Transverse colon (tissue), 4 donors: Measurements from ENCODE around the gene ALDOB. TPM values are rescaled to one million over a fixed set of nuclear protein-coding genes. Genes with fewer than 3 reads are reported as not detected.
A peak's percentile ranks its signal among the peaks of the same experiment; 100 is the strongest.

Source experiments
- DNase-seq: peaks from one replicate; pipeline ENCODE4 v3.0.0-alpha.2; 2019
- H3K27ac ChIP-seq, 4 donors: fragments of 200-600 bp; sonication (generic); 2 replicates each; pipeline ENCODE4 v1.5.1; 2016 to 2018; ENCODE audit warnings: inconsistent platforms in 4 of 4
- H3K27me3 ChIP-seq: fragments of 200-600 bp; sonication (generic); 2 replicates; pipeline ENCODE4 v1.5.1; 2017; ENCODE audit warnings: inconsistent platforms
- H3K36me3 ChIP-seq, 4 donors: fragments of 200-600 bp; sonication (generic); 2 replicates each; pipeline ENCODE4 v1.5.1; 2017 to 2019; ENCODE audit warnings: inconsistent platforms in 4 of 4
- H3K4me1 ChIP-seq, 4 donors: fragments of 200-600 bp; sonication (generic); 2 replicates each; pipeline ENCODE4 v1.5.1; 2017 to 2020; ENCODE audit warnings: inconsistent platforms in 4 of 4
- H3K4me3 ChIP-seq, 4 donors: fragments of 200-600 bp; sonication (generic); 1 replicate in 1 of 4; 2 replicates in 3 of 4; pipeline versions ENCODE4 v1.5.1 to v1.6.1; 2017 to 2019; ENCODE audit warnings: inconsistent platforms in 4 of 4
- H3K9me3 ChIP-seq, 2 donors: fragments of 200-600 bp; sonication (generic); 2 replicates each; pipeline ENCODE4 v1.5.1; 2017 to 2019; ENCODE audit warnings: inconsistent platforms in 2 of 2
- EP300 ChIP-seq: sonication (generic); formaldehyde crosslinking; IDR thresholded peaks from one replicate; pipeline ENCODE4 v1.6.1; 2017; ENCODE audit warnings: antibody characterized with exemption, low read depth
- POLR2A ChIP-seq: fragments of 450-650 bp; IDR thresholded peaks from one replicate; pipeline ENCODE4 v1.6.1; 2016; ENCODE audit warnings: antibody characterized with exemption, mild to moderate bottlenecking, moderate library complexity
- POLR2AphosphoS5 ChIP-seq, 3 donors: sonication (generic); formaldehyde crosslinking; IDR thresholded peaks; one replicate each; pipeline ENCODE4 v1.6.1; 2016; ENCODE audit warnings: antibody characterized with exemption in 3 of 3
- WGBS, 2 donors: methylation state at CpG; one replicate each; pipeline ENCODE4 v1.1.5; 2018; ENCODE audit warnings: low coverage in 1 of 2; 5-methylcytosine and 5-hydroxymethylcytosine counted together
- in situ Hi-C, 4 donors: fragments of 200-750 bp; cut with MboI; loops; one replicate each; pipeline versions ENCODE4 v1.15.0 to v1.15.1; 2017; ENCODE audit warnings: low sequenced_read_pairs in 3 of 4, low pct_ligation_motif_present in 1 of 4, low pct_unique_long_range_greater_than_20kb in 1 of 4
- intact Hi-C: fragments of 100-400 bp; cut with DNase I; formaldehyde crosslinking; loops from one replicate; pipeline ENCODE4 v1.15.1; 2023; ENCODE audit warnings: low total_unique reads
- total RNA-seq, 4 donors: library from RNA; depleted of rRNA; stranded (reverse); fragments of >200 nt; gene quantifications; one replicate each; pipeline ENCODE4 v1.1.0, GENCODE V29; 2016
- TF ChIP-seq, protein P1 (sequence below), 5 experiments: fragments of 200-600 bp in 3 of 5; fragments of 450-650 bp in 2 of 5; sonication (generic) in 3 of 5; IDR thresholded peaks; 1 replicate in 2 of 5; 2 replicates in 3 of 5; pipeline ENCODE4 v1.5.1; 2016 to 2017; ENCODE audit warnings: antibody characterized with exemption in 5 of 5, inconsistent platforms in 3 of 5, mild to moderate bottlenecking in 2 of 5, moderate library complexity in 1 of 5

The ALDOB gene
- total RNA-seq, 4 donors from 2014 or later = 1.9 to 55.0 (median 20.1) TPM; not detected in 1

DNA sequence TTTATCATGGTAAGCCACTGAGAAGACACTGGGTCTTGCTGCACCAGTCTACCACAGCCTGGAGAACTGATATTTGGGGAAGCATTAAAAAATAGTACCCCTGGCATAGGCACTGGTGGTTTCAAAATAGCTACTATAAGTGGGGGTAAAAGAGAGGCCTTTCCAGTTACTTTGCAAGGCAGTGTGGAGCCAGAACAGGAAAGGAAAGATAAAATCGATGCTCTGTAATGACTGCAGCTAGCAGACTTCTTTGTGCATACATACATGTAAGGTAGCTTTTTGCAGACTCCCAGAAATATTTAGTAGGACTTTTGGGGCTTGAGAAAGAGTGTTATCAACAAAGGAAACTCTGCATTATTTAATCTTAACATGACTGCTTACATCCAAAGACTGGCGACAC lies 31.3 kb upstream of the ALDOB start:
- WGBS, 2 donors = 93 to 95% methylated on average over 2 of the region's 2 CpGs
- in situ Hi-C loops = loop anchor here in 2 of 4 donors (5.0 kb wide), 2 partner anchors 55 to 60 kb away; no protein-coding TSS in a partner anchor
- no peaks in the 10 kb centered on the region for H3K27me3 ChIP-seq
- DNase-seq = no peak
- TF ChIP-seq POLR2A = no peak
- TF ChIP-seq EP300 = no peak
- TF ChIP-seq, protein P1, sequence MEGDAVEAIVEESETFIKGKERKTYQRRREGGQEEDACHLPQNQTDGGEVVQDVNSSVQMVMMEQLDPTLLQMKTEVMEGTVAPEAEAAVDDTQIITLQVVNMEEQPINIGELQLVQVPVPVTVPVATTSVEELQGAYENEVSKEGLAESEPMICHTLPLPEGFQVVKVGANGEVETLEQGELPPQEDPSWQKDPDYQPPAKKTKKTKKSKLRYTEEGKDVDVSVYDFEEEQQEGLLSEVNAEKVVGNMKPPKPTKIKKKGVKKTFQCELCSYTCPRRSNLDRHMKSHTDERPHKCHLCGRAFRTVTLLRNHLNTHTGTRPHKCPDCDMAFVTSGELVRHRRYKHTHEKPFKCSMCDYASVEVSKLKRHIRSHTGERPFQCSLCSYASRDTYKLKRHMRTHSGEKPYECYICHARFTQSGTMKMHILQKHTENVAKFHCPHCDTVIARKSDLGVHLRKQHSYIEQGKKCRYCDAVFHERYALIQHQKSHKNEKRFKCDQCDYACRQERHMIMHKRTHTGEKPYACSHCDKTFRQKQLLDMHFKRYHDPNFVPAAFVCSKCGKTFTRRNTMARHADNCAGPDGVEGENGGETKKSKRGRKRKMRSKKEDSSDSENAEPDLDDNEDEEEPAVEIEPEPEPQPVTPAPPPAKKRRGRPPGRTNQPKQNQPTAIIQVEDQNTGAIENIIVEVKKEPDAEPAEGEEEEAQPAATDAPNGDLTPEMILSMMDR (IDR thresholded peaks at IDR 0.05) = no peak
- TF ChIP-seq POLR2AphosphoS5 (IDR thresholded peaks at IDR 0.05) = no peak
- H3K9me3 ChIP-seq = no peaks in the 10 kb centered on the region
- H3K4me1 ChIP-seq = peaks cover 0 to 11% (median 2%) of the 10 kb centered on the region in 4 donors
- H3K27ac ChIP-seq = no peak overlapping the region
- no peaks in the 10 kb centered on the region for H3K36me3 ChIP-seq
- intact Hi-C loops = no loop called here
- no peak overlapping the region for H3K4me3 ChIP-seq

DNA sequence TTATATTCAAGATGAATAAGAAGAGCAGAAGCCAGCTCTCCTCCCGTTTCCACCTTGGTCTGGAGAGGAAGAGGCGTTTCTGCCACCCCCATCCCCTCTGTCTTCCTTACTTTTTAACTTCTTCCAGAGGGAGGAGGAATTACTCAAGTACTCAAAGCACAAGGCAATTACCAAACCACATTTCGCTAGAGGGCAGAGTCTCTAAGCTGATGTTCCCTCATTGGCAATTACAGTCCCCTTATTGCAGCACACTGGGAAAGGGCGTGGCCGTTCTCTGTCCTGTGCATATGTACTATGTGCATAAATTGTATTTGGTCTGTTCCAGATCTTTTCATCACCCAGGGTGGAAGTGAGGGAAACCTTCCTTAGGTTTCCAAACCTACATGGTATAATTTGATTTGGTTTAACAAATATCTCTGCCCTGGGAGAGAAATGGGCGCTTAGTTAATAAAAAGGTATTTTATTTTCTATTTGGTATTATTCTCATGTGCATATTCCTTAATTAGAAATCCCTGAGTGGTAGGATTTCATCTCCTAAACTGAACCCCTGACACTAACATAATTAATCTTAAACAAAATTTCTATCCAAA lies 29.8 kb upstream of the ALDOB start:
- in situ Hi-C loops (loop anchor here in 2 of 4 donors (5.0 kb wide), 2 partner anchors 57 to 62 kb away; no protein-coding TSS in a partner anchor), intact Hi-C loops (no loop called here)
- Histone ChIP-seq H3K27ac (no peak overlapping the region), H3K36me3 (no peaks in the 10 kb centered on the region), H3K27me3 (no peaks in the 10 kb centered on the region), H3K9me3 (no peaks in the 10 kb centered on the region), H3K4me1 (peaks cover 0 to 11% (median 2%) of the 10 kb centered on the region in 4 donors), H3K4me3 (no peak overlapping the region)
- peak; percentile 84 for DNase-seq
- WGBS, 2 donors = 12 to 22% methylated on average over 3 to 6 of the region's 6 CpGs
- TF ChIP-seq POLR2AphosphoS5 (IDR thresholded peaks at IDR 0.05) (peak in 1 of 3 donors; percentile 14), EP300 (no peak), POLR2A (no peak)
- TF ChIP-seq, protein P1 (IDR thresholded peaks at IDR 0.05) = peak; percentile 13 to 71 (median 42)

DNA sequence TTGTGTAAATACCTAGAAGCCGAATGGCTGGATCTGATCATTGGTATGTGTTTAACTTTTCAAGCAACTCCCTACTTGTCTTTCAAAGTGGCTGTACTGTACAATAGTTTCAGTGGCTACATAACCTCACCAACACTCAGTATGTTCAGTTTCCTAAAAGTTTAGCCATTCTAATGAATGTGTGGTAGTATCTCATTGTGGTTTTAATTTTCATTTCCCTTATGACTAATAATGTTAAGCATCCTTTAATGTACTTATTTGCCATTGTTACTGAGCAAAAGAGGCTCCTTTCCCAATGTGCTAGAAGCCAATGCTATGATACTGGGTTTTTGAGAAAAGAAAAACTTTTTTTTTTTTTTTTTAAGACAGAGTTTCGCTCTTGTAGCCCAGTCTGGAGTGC lies 27.8 kb upstream of the ALDOB start:
- intact Hi-C loops (no loop called here), in situ Hi-C loops (no loop called here)
- Histone ChIP-seq H3K36me3 (no peaks in the 10 kb centered on the region), H3K4me3 (no peak overlapping the region), H3K27me3 (no peaks in the 10 kb centered on the region), H3K4me1 (peaks cover 0 to 17% (median 5%) of the 10 kb centered on the region in 4 donors), H3K27ac (no peak overlapping the region), H3K9me3 (no peaks in the 10 kb centered on the region)
- TF ChIP-seq POLR2AphosphoS5 (IDR thresholded peaks at IDR 0.05) (no peak), POLR2A (no peak), EP300 (no peak)
- TF ChIP-seq, protein P1 (IDR thresholded peaks at IDR 0.05) = no peak
- WGBS, 2 donors = 75 to 83% methylated on average over 1 to 2 of the region's 2 CpGs
- no peak for DNase-seq

DNA sequence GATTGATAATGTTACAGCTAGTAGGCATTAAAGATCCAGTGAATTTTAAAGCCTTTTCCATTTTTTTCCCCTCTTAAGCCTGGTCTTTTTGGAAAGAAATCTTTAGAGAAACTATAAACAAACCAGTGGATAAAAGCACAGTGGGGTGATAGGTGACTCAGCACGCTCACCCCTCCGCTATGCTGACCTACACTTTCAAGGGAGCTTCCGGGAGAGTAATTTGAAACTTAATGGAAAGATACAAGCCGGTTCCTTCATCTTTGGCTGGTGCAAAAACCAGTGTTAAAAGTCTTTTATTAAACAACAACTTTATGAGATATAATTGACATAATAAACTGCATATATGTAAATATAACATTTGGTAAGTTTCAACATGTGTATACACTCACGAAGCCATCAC lies 27.0 kb upstream of the ALDOB start:
- 46 to 69% methylated on average over 5 of the region's 5 CpGs for WGBS, 2 donors
- H3K9me3 ChIP-seq = no peaks in the 10 kb centered on the region
- intact Hi-C loops = no loop called here
- peaks cover 0 to 21% (median 5%) of the 10 kb centered on the region in 4 donors for H3K4me1 ChIP-seq
- TF ChIP-seq, protein P1 (IDR thresholded peaks at IDR 0.05) = no peak
- TF ChIP-seq EP300 (no peak), POLR2A (no peak), POLR2AphosphoS5 (IDR thresholded peaks at IDR 0.05) (no peak)
- in situ Hi-C loops = no loop called here
- no peak overlapping the region for H3K27ac ChIP-seq
- no peak overlapping the region for H3K4me3 ChIP-seq
- H3K27me3 ChIP-seq = no peaks in the 10 kb centered on the region
- no peak for DNase-seq
- H3K36me3 ChIP-seq = no peaks in the 10 kb centered on the region
